ENCODE data around the gene FRMD4B. TPM values are rescaled to one million over a fixed set of nuclear protein-coding genes. Genes with fewer than 3 reads are reported as not detected.

Gene FRMD4B
- total RNA-seq, 1 donor from 2014 or later = not detected

DNA sequence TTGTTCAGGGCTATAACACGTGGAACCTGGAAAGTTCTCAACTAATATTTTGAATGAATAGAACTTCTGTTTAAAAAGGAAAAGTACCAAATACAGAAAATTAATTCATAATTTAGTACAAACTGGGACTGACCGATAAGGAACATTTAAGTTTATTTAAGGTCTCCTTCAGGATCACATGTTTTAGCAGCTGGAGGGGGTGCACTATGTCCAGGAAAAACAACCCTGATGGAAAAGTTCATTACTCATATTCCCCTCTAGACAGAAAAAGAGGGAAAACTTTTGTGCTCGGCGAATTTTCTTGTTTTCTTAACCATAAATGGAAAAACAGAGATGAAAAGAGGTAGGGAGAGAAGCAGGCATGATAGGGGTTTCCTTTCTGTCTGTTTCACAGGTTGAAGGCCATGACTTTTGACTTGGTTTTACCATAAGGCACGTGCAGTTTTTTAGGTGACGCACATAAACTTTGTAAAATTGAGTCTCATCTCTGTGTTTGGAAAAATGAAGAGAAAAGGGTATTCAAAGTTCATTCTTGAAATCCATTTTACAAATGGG is 26.5 kb downstream of the FRMD4B start:
- ATAC-seq (ENCODE audit: low read depth) (no peak), DNase-seq (no peak)
- peaks cover 5% of the 10 kb centered on the region for H3K9me3 Mint-ChIP-seq
- H3K27ac Mint-ChIP-seq = no peak overlapping the region
- ChIA-PET POLR2A (no interaction called here), CTCF (no interaction called here)
- peaks cover 1% of the 10 kb centered on the region for H3K4me1 Mint-ChIP-seq
- H3K4me3 Mint-ChIP-seq = no peak overlapping the region
- no peak for TF ChIP-seq CTCF (IDR thresholded peaks at IDR 0.05)
- H3K36me3 Mint-ChIP-seq (ENCODE audit: low read depth) = no peaks in the 10 kb centered on the region
- intact Hi-C loops (cut with micrococcal nuclease) = no loop called here
- peaks cover 2% of the 10 kb centered on the region for H3K27me3 Mint-ChIP-seq

GRCh38 chr3:69357196-69357595 is 28.7 kb downstream of the FRMD4B start:
- no peak for TF ChIP-seq CTCF (IDR thresholded peaks at IDR 0.05)
- POLR2A ChIA-PET = no interaction called here
- Mint-ChIP-seq H3K9me3 (peaks cover 5% of the 10 kb centered on the region), H3K27me3 (peaks cover 5% of the 10 kb centered on the region), H3K27ac (no peak overlapping the region), H3K4me3 (no peak overlapping the region), H3K36me3 (ENCODE audit: low read depth) (no peaks in the 10 kb centered on the region), H3K4me1 (peaks cover 10% of the 10 kb centered on the region)
- DNase-seq = no peak
- intact Hi-C loops (cut with micrococcal nuclease) = no loop called here
- no peak for ATAC-seq (ENCODE audit: low read depth)
- CTCF ChIA-PET = no interaction called here

DNA sequence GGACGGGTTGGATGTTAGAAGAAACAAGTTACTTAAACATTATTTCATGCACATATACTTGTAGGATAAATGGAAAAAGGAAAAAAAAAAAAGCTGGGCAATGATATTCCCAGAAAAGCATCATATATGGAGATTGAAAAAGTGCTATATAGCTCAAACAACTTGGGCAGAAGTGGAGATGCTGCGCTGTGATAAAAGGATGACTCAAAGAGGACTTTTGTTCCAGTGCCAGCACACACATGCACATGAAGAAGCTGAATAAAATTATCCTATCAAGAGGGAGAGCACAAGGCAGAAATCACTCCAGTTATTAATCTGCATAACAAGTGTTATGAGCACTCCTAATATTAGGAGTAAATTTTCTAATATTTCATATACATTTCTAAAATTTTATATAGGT is 30.9 kb downstream of the FRMD4B start:
- Mint-ChIP-seq H3K4me1 (peaks cover 10% of the 10 kb centered on the region), H3K27ac (no peak overlapping the region), H3K27me3 (peaks cover 5% of the 10 kb centered on the region), H3K4me3 (no peak overlapping the region), H3K9me3 (peaks cover 5% of the 10 kb centered on the region), H3K36me3 (ENCODE audit: low read depth) (no peaks in the 10 kb centered on the region)
- DNase-seq = no peak
- intact Hi-C loops (cut with micrococcal nuclease) = no loop called here
- ATAC-seq (ENCODE audit: low read depth) = no peak
- ChIA-PET CTCF (no interaction called here), POLR2A (no interaction called here)
- TF ChIP-seq CTCF (IDR thresholded peaks at IDR 0.05) = no peak

DNA sequence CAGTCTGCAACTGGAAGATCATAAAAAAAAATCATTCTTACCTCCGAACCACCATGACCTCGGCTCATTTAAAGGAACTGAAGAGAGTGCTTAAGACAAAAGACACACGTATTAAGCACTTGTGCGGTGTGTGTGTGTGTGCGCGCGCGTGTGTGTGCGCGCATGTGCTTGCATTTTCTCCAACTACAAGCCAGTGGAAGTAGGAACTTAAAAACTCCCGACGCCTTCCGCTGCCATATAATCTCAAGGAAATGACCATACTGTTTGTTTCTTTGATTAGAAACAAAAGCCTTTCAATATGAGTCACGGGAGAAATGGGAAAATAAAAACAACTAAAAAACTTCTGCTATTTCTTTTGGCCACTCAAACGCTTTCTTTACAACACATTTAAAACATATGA is 32.4 kb downstream of the FRMD4B start:
- H3K36me3 Mint-ChIP-seq (ENCODE audit: low read depth) = no peaks in the 10 kb centered on the region
- peaks cover 5% of the 10 kb centered on the region for H3K27me3 Mint-ChIP-seq
- peak overlapping the region; percentile 52 for H3K4me3 Mint-ChIP-seq
- ATAC-seq (ENCODE audit: low read depth) = no peak
- H3K4me1 Mint-ChIP-seq = peaks cover 10% of the 10 kb centered on the region
- TF ChIP-seq CTCF (IDR thresholded peaks at IDR 0.05) = no peak
- no peak for DNase-seq
- no peak overlapping the region for H3K27ac Mint-ChIP-seq
- intact Hi-C loops (cut with micrococcal nuclease) = no loop called here
- H3K9me3 Mint-ChIP-seq = no peaks in the 10 kb centered on the region
- ChIA-PET POLR2A (interaction anchor here (0.5 kb wide), 1 partner anchor 16 kb away, joined by 4 read pairs; no protein-coding TSS in a partner anchor), CTCF (no interaction called here)

DNA sequence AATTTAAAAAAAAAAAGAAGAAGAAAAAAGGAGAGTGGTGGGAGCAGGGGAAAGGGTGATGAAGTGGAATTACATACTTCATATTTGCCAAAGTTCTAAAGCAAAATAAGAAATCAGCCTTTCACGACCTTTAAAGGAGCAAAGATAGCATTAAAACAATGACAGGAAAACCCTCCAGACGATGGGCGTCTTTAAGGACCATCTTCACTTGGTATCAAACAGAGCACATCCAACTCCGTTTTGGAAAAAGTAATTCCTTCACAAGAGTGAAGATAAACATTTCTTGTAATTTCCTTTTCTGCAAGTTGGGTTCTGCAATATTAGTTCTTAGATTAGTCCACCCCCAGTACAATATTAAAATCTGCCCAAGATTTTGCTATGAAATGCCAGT is 32.8 kb downstream of the FRMD4B start:
- Mint-ChIP-seq H3K4me1 (peaks cover 10% of the 10 kb centered on the region), H3K4me3 (peak overlapping the region; percentile 52), H3K9me3 (no peaks in the 10 kb centered on the region), H3K36me3 (ENCODE audit: low read depth) (no peaks in the 10 kb centered on the region), H3K27ac (no peak overlapping the region), H3K27me3 (peaks cover 5% of the 10 kb centered on the region)
- CTCF ChIA-PET = no interaction called here
- no peak for TF ChIP-seq CTCF (IDR thresholded peaks at IDR 0.05)
- no peak for ATAC-seq (ENCODE audit: low read depth)
- no peak for DNase-seq
- intact Hi-C loops (cut with micrococcal nuclease) = no loop called here
- POLR2A ChIA-PET = interaction anchor here (0.5 kb wide), 1 partner anchor 17 kb away, joined by 4 read pairs; no protein-coding TSS in a partner anchor

All from activated B cell treated with CpG ODN at 0.5 μM for 24 hours (primary cell).